Mesendoderm (in vitro differentiated cells): Measurements from ENCODE around the gene DNAJC12.

ENCODE experiments used
- DNase-seq: peaks from one replicate; pipeline ENCODE4 v3.0.0; 2013
- H2AK5ac ChIP-seq: 2 replicates; pipeline ENCODE4 v1.6.1; 2013; ENCODE audit warnings: low read length, inconsistent platforms
- H2BK120ac ChIP-seq: 2 replicates; pipeline ENCODE4 v1.6.1; 2013; ENCODE audit warnings: low read depth, mild to moderate bottlenecking, low read length, moderate library complexity, mixed read lengths
- H2BK15ac ChIP-seq: replicated peaks from 2 replicates; pipeline ENCODE4 v1.6.1; 2013; ENCODE audit warnings: low read depth, mild to moderate bottlenecking, moderate library complexity
- H2BK5ac ChIP-seq: 2 replicates; pipeline ENCODE4 v1.6.1; 2013; ENCODE audit warnings: low read length, inconsistent platforms
- H3K18ac ChIP-seq: 2 replicates; pipeline ENCODE4 v1.6.1; 2013; ENCODE audit warnings: mild to moderate bottlenecking, low read length, mixed read lengths
- H3K23ac ChIP-seq: one replicate; pipeline ENCODE4 v1.6.1; 2013; ENCODE audit warnings: low read length
- H3K27ac ChIP-seq: 2 replicates; pipeline ENCODE4 v1.5.1; 2013; ENCODE audit warnings: low read depth, mild to moderate bottlenecking, inconsistent platforms, low read length, moderate library complexity
- H3K27me3 ChIP-seq: 2 replicates; pipeline ENCODE4 v1.6.1; 2013; ENCODE audit warnings: low read length, control low read depth, mild to moderate bottlenecking, inconsistent platforms; ENCODE audit not compliant: insufficient read depth, poor library complexity
- H3K36me3 ChIP-seq: 2 replicates; pipeline ENCODE4 v1.6.1; 2013; ENCODE audit warnings: low read length, inconsistent platforms; ENCODE audit not compliant: control insufficient read depth, insufficient read depth
- H3K4ac ChIP-seq: one replicate; pipeline ENCODE4 v1.6.1; 2013; ENCODE audit warnings: low read depth, mild to moderate bottlenecking, low read length, moderate library complexity
- H3K4me1 ChIP-seq: 2 replicates; pipeline ENCODE4 v1.6.1; 2013; ENCODE audit warnings: low read depth, low read length, inconsistent platforms; ENCODE audit not compliant: control insufficient read depth
- H3K4me2 ChIP-seq: 2 replicates; pipeline ENCODE4 v1.6.1; 2013; ENCODE audit warnings: low read length
- H3K4me3 ChIP-seq: 2 replicates; pipeline ENCODE4 v1.5.1; 2013; ENCODE audit warnings: mild to moderate bottlenecking, low read length
- H3K56ac ChIP-seq: one replicate; pipeline ENCODE4 v1.6.1; 2013; ENCODE audit warnings: low read length
- H3K79me1 ChIP-seq: 2 replicates; pipeline ENCODE4 v1.6.1; 2013; ENCODE audit warnings: low read length, inconsistent platforms
- H3K79me2 ChIP-seq: 2 replicates; pipeline ENCODE4 v1.6.1; 2013; ENCODE audit warnings: mild to moderate bottlenecking, low read length; ENCODE audit not compliant: control insufficient read depth, insufficient read depth
- H3K9ac ChIP-seq: 2 replicates; pipeline ENCODE4 v1.6.1; 2013; ENCODE audit warnings: low read length, inconsistent platforms
- H4K5ac ChIP-seq: one replicate; pipeline ENCODE4 v1.6.1; 2013; ENCODE audit warnings: low read length
- H4K8ac ChIP-seq: one replicate; pipeline ENCODE4 v1.6.1; 2013; ENCODE audit warnings: low read depth, mild to moderate bottlenecking, control low read depth, low read length, moderate library complexity
- WGBS: extraction: QIAGEN DNeasy Blood & Tissue Kit; methylation state at CpG from one replicate; pipeline ENCODE4 v1.1.7; 2013; ENCODE audit warnings: low lambda C conversion rate, missing lambda C conversion rate; ENCODE audit not compliant: insufficient coverage; ENCODE audit errors: extremely low coverage; 5-methylcytosine and 5-hydroxymethylcytosine counted together

The DNAJC12 gene

GRCh38 chr10:67816719-67817118, 21.3 kb downstream of the DNAJC12 start:
- H2AK5ac ChIP-seq, result no peak overlapping the region
- H3K4me1 ChIP-seq, result no peaks in the 10 kb centered on the region
- no peak overlapping the region for H3K4ac ChIP-seq
- no peak overlapping the region for H4K8ac ChIP-seq
- H3K79me2 ChIP-seq, result no peaks in the 10 kb centered on the region
- no peak overlapping the region for H2BK5ac ChIP-seq
- no peak overlapping the region for H3K4me3 ChIP-seq
- no peak overlapping the region for H2BK15ac ChIP-seq
- no CpG with 5 or more reads among the region's 4 CpGs for WGBS
- no peak overlapping the region for H3K4me2 ChIP-seq
- no peak for DNase-seq
- no peaks in the 10 kb centered on the region for H3K36me3 ChIP-seq
- no peak overlapping the region for H3K27ac ChIP-seq
- no peak overlapping the region for H3K56ac ChIP-seq
- H3K18ac ChIP-seq, result no peak overlapping the region
- no peak overlapping the region for H4K5ac ChIP-seq
- H2BK120ac ChIP-seq, result no peak overlapping the region
- no peak overlapping the region for H3K23ac ChIP-seq
- no peaks in the 10 kb centered on the region for H3K79me1 ChIP-seq
- H3K27me3 ChIP-seq, result no peaks in the 10 kb centered on the region
- no peak overlapping the region for H3K9ac ChIP-seq

- no peaks in the 10 kb centered on the region for H3K79me2 ChIP-seq
- no peaks in the 10 kb centered on the region for H3K79me1 ChIP-seq
- no peak overlapping the region for H2AK5ac ChIP-seq
- no peak overlapping the region for H3K4me2 ChIP-seq
- H4K5ac ChIP-seq, result no peak overlapping the region
- no peak overlapping the region for H3K18ac ChIP-seq
- no peak overlapping the region for H3K9ac ChIP-seq
- no peaks in the 10 kb centered on the region for H3K4me1 ChIP-seq
- H3K27ac ChIP-seq, result no peak overlapping the region
- H3K27me3 ChIP-seq, result no peaks in the 10 kb centered on the region
- no peak for DNase-seq
- H2BK15ac ChIP-seq, result no peak overlapping the region
- H3K4me3 ChIP-seq, result no peak overlapping the region
- no peak overlapping the region for H3K4ac ChIP-seq
- H4K8ac ChIP-seq, result no peak overlapping the region
- H3K36me3 ChIP-seq, result no peaks in the 10 kb centered on the region
- WGBS, result no CpG with 5 or more reads among the region's 4 CpGs
- no peak overlapping the region for H2BK120ac ChIP-seq
- no peak overlapping the region for H3K56ac ChIP-seq
- H3K23ac ChIP-seq, result no peak overlapping the region
- no peak overlapping the region for H2BK5ac ChIP-seq
Measured at GRCh38 chr10:67815571-67816059, 22.4 kb downstream of the DNAJC12 start.

GRCh38 chr10:67812007-67812406, 26.0 kb downstream of the DNAJC12 start:
- H3K36me3 ChIP-seq, result no peaks in the 10 kb centered on the region
- no peaks in the 10 kb centered on the region for H3K79me1 ChIP-seq
- no peak overlapping the region for H3K9ac ChIP-seq
- no peak overlapping the region for H2AK5ac ChIP-seq
- H3K56ac ChIP-seq, result no peak overlapping the region
- H3K79me2 ChIP-seq, result no peaks in the 10 kb centered on the region
- no peak overlapping the region for H3K23ac ChIP-seq
- no peak for DNase-seq
- no peak overlapping the region for H2BK5ac ChIP-seq
- H4K5ac ChIP-seq, result no peak overlapping the region
- H3K4me3 ChIP-seq, result no peak overlapping the region
- H3K18ac ChIP-seq, result no peak overlapping the region
- no peak overlapping the region for H2BK120ac ChIP-seq
- no CpG with 5 or more reads among the region's 4 CpGs for WGBS
- no peak overlapping the region for H3K4me2 ChIP-seq
- H3K27ac ChIP-seq, result no peak overlapping the region
- no peaks in the 10 kb centered on the region for H3K4me1 ChIP-seq
- H3K4ac ChIP-seq, result no peak overlapping the region
- H4K8ac ChIP-seq, result no peak overlapping the region
- no peaks in the 10 kb centered on the region for H3K27me3 ChIP-seq
- no peak overlapping the region for H2BK15ac ChIP-seq

- H3K9ac ChIP-seq, result no peak overlapping the region
- H3K56ac ChIP-seq, result no peak overlapping the region
- no peaks in the 10 kb centered on the region for H3K4me1 ChIP-seq
- H3K27ac ChIP-seq, result no peak overlapping the region
- no peak overlapping the region for H4K8ac ChIP-seq
- H3K79me1 ChIP-seq, result no peaks in the 10 kb centered on the region
- H2AK5ac ChIP-seq, result no peak overlapping the region
- H3K4me3 ChIP-seq, result no peak overlapping the region
- H3K4me2 ChIP-seq, result no peak overlapping the region
- whole genome bisulfite sequencing, result 100% methylated on average over 1 of the region's 2 CpGs
- H4K5ac ChIP-seq, result no peak overlapping the region
- no peak overlapping the region for H3K18ac ChIP-seq
- H3K36me3 ChIP-seq, result no peaks in the 10 kb centered on the region
- H2BK15ac ChIP-seq, result no peak overlapping the region
- H2BK120ac ChIP-seq, result no peak overlapping the region
- peak; percentile 10 for DNase-seq
- no peak overlapping the region for H2BK5ac ChIP-seq
- H3K23ac ChIP-seq, result no peak overlapping the region
- no peaks in the 10 kb centered on the region for H3K79me2 ChIP-seq
- H3K4ac ChIP-seq, result no peak overlapping the region
- no peaks in the 10 kb centered on the region for H3K27me3 ChIP-seq
Measured at GRCh38 chr10:67809107-67809506, 28.9 kb downstream of the DNAJC12 start.

GRCh38 chr10:67808704-67809103, 29.3 kb downstream of the DNAJC12 start:
- H3K27ac ChIP-seq, result no peak overlapping the region
- H4K8ac ChIP-seq, result no peak overlapping the region
- H2BK120ac ChIP-seq, result no peak overlapping the region
- no peak overlapping the region for H3K4me3 ChIP-seq
- WGBS, result no CpG with 5 or more reads among the region's 1 CpG
- no peak for DNase-seq
- H3K27me3 ChIP-seq, result no peaks in the 10 kb centered on the region
- no peaks in the 10 kb centered on the region for H3K4me1 ChIP-seq
- no peak overlapping the region for H3K18ac ChIP-seq
- no peaks in the 10 kb centered on the region for H3K79me2 ChIP-seq
- H2BK15ac ChIP-seq, result no peak overlapping the region
- H3K4me2 ChIP-seq, result no peak overlapping the region
- H3K79me1 ChIP-seq, result no peaks in the 10 kb centered on the region
- no peak overlapping the region for H3K4ac ChIP-seq
- H4K5ac ChIP-seq, result no peak overlapping the region
- H3K23ac ChIP-seq, result no peak overlapping the region
- H2BK5ac ChIP-seq, result no peak overlapping the region
- no peak overlapping the region for H3K9ac ChIP-seq
- H3K56ac ChIP-seq, result no peak overlapping the region
- no peaks in the 10 kb centered on the region for H3K36me3 ChIP-seq
- H2AK5ac ChIP-seq, result no peak overlapping the region

- DNase-seq, result no peak
- H3K9ac ChIP-seq, result no peak overlapping the region
- H3K4me1 ChIP-seq, result no peaks in the 10 kb centered on the region
- no peaks in the 10 kb centered on the region for H3K27me3 ChIP-seq
- no peak overlapping the region for H3K4me2 ChIP-seq
- H3K23ac ChIP-seq, result no peak overlapping the region
- no CpG with 5 or more reads among the region's 4 CpGs for WGBS
- H4K5ac ChIP-seq, result no peak overlapping the region
- H3K4ac ChIP-seq, result no peak overlapping the region
- no peak overlapping the region for H3K18ac ChIP-seq
- H2BK15ac ChIP-seq, result no peak overlapping the region
- no peak overlapping the region for H4K8ac ChIP-seq
- H2AK5ac ChIP-seq, result no peak overlapping the region
- H3K79me2 ChIP-seq, result no peaks in the 10 kb centered on the region
- H2BK5ac ChIP-seq, result no peak overlapping the region
- H2BK120ac ChIP-seq, result no peak overlapping the region
- H3K4me3 ChIP-seq, result no peak overlapping the region
- H3K36me3 ChIP-seq, result no peaks in the 10 kb centered on the region
- no peak overlapping the region for H3K56ac ChIP-seq
- no peaks in the 10 kb centered on the region for H3K79me1 ChIP-seq
- no peak overlapping the region for H3K27ac ChIP-seq
Measured at GRCh38 chr10:67807855-67808456, 30.0 kb downstream of the DNAJC12 start.
